SK-N-SH (cell line): ENCODE measurements around the gene KIAA0513. TPM values are rescaled to one million over a fixed set of nuclear protein-coding genes. Genes with fewer than 3 reads are reported as not detected.

ENCODE experiments used
- CTCF ChIA-PET: fragments of 300-600, 350-600 bp; formaldehyde crosslinking; extraction: SDS; loops from one replicate; lab custom pipeline; 2021; lab: Yijun Ruan, JAX
- POLR2A ChIA-PET: fragments of 350-600 bp; sonication (Branson Sonifier 250); formaldehyde crosslinking; extraction: SDS; loops from one replicate; lab custom pipeline; 2020; ENCODE audit warnings: antibody characterized with exemption, inconsistent platforms; lab: Yijun Ruan, JAX
- DNase-seq: peaks from one replicate; pipeline ENCODE4 v3.0.0; 2012
- H2AFZ ChIP-seq: fragments of 200-600 bp; sonication (generic); 2 replicates; pipeline ENCODE4 v1.8.1; 2016; ENCODE audit warnings: antibody characterized with exemption, mild to moderate bottlenecking, low read depth
- H3F3A ChIP-seq: fragments of 200-600 bp; sonication (generic); replicated peaks from 2 replicates; pipeline ENCODE3; 2016; ENCODE audit warnings: antibody characterized with exemption, mild to moderate bottlenecking; ENCODE audit not compliant: insufficient read depth
- H3K27ac ChIP-seq, 2 experiments: fragments of 200-500 bp in 1 of 2; fragments of 200-600 bp in 1 of 2; sonication (Bioruptor generic) in 1 of 2; sonication (generic), shearing (Covaris generic) in 1 of 2; 2 replicates each; pipeline versions ENCODE4 v1.5.1 to v1.6.1; 2014 to 2016; ENCODE audit warnings: low read depth in 2 of 2, inconsistent platforms in 1 of 2, low read length in 1 of 2, mild to moderate bottlenecking in 1 of 2, mixed read lengths in 1 of 2
- H3K27me3 ChIP-seq: fragments of 200-600 bp; sonication (generic), shearing (Covaris generic); 2 replicates; pipeline ENCODE4 v1.6.1; 2016; ENCODE audit warnings: mixed run types; ENCODE audit not compliant: insufficient read depth
- H3K36me3 ChIP-seq, 2 experiments: fragments of 200-500 bp in 1 of 2; fragments of 200-600 bp in 1 of 2; sonication (Bioruptor generic) in 1 of 2; sonication (generic) in 1 of 2; replicated peaks in 1 of 2; 2 replicates each; pipeline versions ENCODE3 to v1.5.1; 2014 to 2016; ENCODE audit warnings: low read length in 1 of 2, mild to moderate bottlenecking in 1 of 2; ENCODE audit not compliant: insufficient read depth in 2 of 2, control insufficient read depth in 1 of 2
- H3K4me1 ChIP-seq, 2 experiments: fragments of 200-500 bp in 1 of 2; fragments of 200-600 bp in 1 of 2; sonication (Bioruptor generic) in 1 of 2; sonication (generic), shearing (Covaris generic) in 1 of 2; 2 replicates each; pipeline versions ENCODE4 v1.5.1 to v1.6.1; 2014 to 2016; ENCODE audit warnings: low read depth in 1 of 2, low read length in 1 of 2, mixed run types in 1 of 2; ENCODE audit not compliant: insufficient read depth in 2 of 2, control insufficient read depth in 1 of 2
- H3K4me2 ChIP-seq: fragments of 200-600 bp; sonication (generic), shearing (Covaris generic); 2 replicates; pipeline ENCODE4 v1.6.1; 2017; ENCODE audit warnings: mixed run types
- H3K4me3 ChIP-seq, 2 experiments: fragments of 200-500 bp in 1 of 2; fragments of 200-600 bp in 1 of 2; sonication (Bioruptor generic) in 1 of 2; sonication (generic), shearing (Covaris generic) in 1 of 2; 2 replicates each; pipeline versions ENCODE4 v1.5.1 to v1.8.1; 2014 to 2016; ENCODE audit warnings: low read depth in 2 of 2, inconsistent platforms in 1 of 2, low read length in 1 of 2, mild to moderate bottlenecking in 1 of 2, mixed read lengths in 1 of 2, moderate library complexity in 1 of 2
- H3K79me2 ChIP-seq: fragments of 200-600 bp; sonication (generic); 2 replicates; pipeline ENCODE4 v1.8.1; 2017; ENCODE audit warnings: mild to moderate bottlenecking; ENCODE audit not compliant: insufficient read depth
- H3K9ac ChIP-seq: fragments of 200-600 bp; sonication (generic); 2 replicates; pipeline ENCODE4 v1.6.1; 2017; ENCODE audit warnings: mixed run types
- H3K9me2 ChIP-seq: fragments of 200-600 bp; sonication (generic); 2 replicates; pipeline ENCODE4 v1.6.1; 2017; ENCODE audit warnings: mixed run types
- H3K9me3 ChIP-seq: fragments of 200-600 bp; sonication (generic); 2 replicates; pipeline ENCODE4 v1.6.1; 2017; ENCODE audit warnings: mixed run types, mild to moderate bottlenecking, moderate library complexity
- H4K20me1 ChIP-seq: fragments of 200-600 bp; sonication (generic); 2 replicates; pipeline ENCODE4 v1.6.1; 2017; ENCODE audit warnings: mild to moderate bottlenecking, mixed run types; ENCODE audit not compliant: insufficient read depth
- CTCF ChIP-seq: fragments of 200-600 bp; sonication (generic); IDR thresholded peaks from 2 replicates; pipeline ENCODE4 v1.6.1; 2017; ENCODE audit warnings: antibody characterized with exemption, mild to moderate bottlenecking, moderate library complexity
- ELF1 ChIP-seq: IDR thresholded peaks from 2 replicates; pipeline ENCODE4 v1.4.0; 2012
- EP300 ChIP-seq, 2 experiments: IDR thresholded peaks; 2 replicates each; pipeline versions ENCODE4 v1.4.0 to v1.6.1; 2012; ENCODE audit warnings: borderline replicate concordance in 1 of 2, low read depth in 1 of 2, low read length in 1 of 2
- EZH2phosphoT487 ChIP-seq: fragments of 200-600 bp; sonication (generic); IDR thresholded peaks from 2 replicates; pipeline ENCODE4 v1.6.1; 2017; ENCODE audit warnings: low read depth, mixed run types, mild to moderate bottlenecking, antibody characterized with exemption, moderate library complexity, borderline replicate concordance
- FOXM1 ChIP-seq: IDR thresholded peaks from 2 replicates; pipeline ENCODE4 v1.4.0; 2012; ENCODE audit warnings: low read depth, mild to moderate bottlenecking
- GATA2 ChIP-seq: sonication (generic); formaldehyde crosslinking; IDR thresholded peaks from 2 replicates; pipeline ENCODE4 v1.5.0; 2020; ENCODE audit warnings: mild to moderate bottlenecking, missing genetic modification reagents
- JUND ChIP-seq: IDR thresholded peaks from 2 replicates; pipeline ENCODE4 v1.4.0; 2012
- MXI1 ChIP-seq: IDR thresholded peaks from 2 replicates; pipeline ENCODE4 v1.6.1; 2012; ENCODE audit warnings: mild to moderate bottlenecking, low read depth, low read length, improper control_type of control experiment
- NRF1 ChIP-seq: IDR thresholded peaks from 2 replicates; pipeline ENCODE4 v1.6.1; 2012; ENCODE audit warnings: low read depth, mild to moderate bottlenecking, low read length
- PBX3 ChIP-seq: IDR thresholded peaks from 2 replicates; pipeline ENCODE4; 2012
- RAD21 ChIP-seq: IDR thresholded peaks from 2 replicates; pipeline ENCODE4 v1.6.1; 2012; ENCODE audit warnings: mild to moderate bottlenecking, low read length
- RFX5 ChIP-seq: IDR thresholded peaks from 2 replicates; pipeline ENCODE4 v1.6.1; 2012; ENCODE audit warnings: mild to moderate bottlenecking, improper control_type of control experiment, low read length
- RXRA ChIP-seq: IDR thresholded peaks from 2 replicates; pipeline ENCODE4 v1.4.0; 2012; ENCODE audit warnings: low read depth, mild to moderate bottlenecking, borderline replicate concordance
- SIN3A ChIP-seq: IDR thresholded peaks from 2 replicates; pipeline ENCODE4 v1.6.1; 2012; ENCODE audit warnings: low read depth, mild to moderate bottlenecking, low read length, moderate library complexity, borderline replicate concordance
- TAF1 ChIP-seq: IDR thresholded peaks from 2 replicates; pipeline ENCODE4 v1.6.1; 2012; ENCODE audit warnings: low read depth, mild to moderate bottlenecking, low read length, moderate library complexity, borderline replicate concordance
- TCF12 ChIP-seq: IDR thresholded peaks from 2 replicates; pipeline ENCODE4 v1.4.0; 2012
- TEAD4 ChIP-seq: IDR thresholded peaks from 2 replicates; pipeline ENCODE4 v1.4.0; 2012; ENCODE audit warnings: mild to moderate bottlenecking, borderline replicate concordance; ENCODE audit not compliant: insufficient read depth
- WGBS: methylation state at CpG from one replicate; pipeline ENCODE4 v1.1.6; 2017; ENCODE audit warnings: low lambda C conversion rate; 5-methylcytosine and 5-hydroxymethylcytosine counted together
- polyA plus RNA-seq, 3 experiments: library from polyadenylated mRNA; depleted of rRNA; stranded (reverse); fragments of >200 nt; gene quantifications; 2 replicates each; pipeline ENCODE4 v1.2.3, GENCODE V29; 2012
- TF ChIP-seq, protein P1 (sequence below): fragments of 150-350 bp; IDR thresholded peaks from 2 replicates; pipeline ENCODE4 v1.6.1; 2017; ENCODE audit warnings: antibody characterized with exemption, low read length, low read depth, borderline replicate concordance

Gene KIAA0513
- polyA plus RNA-seq, 1 of the 3 experiments (the other 2 are of a cell fraction): 6.5 TPM

DNA sequence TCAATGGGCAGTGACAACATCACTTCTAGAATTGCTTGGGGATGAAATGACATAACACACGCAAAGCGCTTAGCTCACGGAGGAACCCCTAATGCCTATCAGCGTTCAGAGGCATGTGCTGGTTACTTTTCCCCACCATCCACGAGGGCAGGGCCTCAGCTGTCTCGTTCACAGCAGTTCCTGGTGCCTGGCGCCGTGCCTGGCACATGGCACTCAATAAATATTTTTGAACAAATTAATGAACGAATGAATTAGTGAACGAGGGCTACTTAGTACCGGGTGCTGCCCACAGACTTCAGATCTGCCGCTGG is 98.8 kb downstream of the KIAA0513 start:
- WGBS: 76% methylated on average over 12 of the region's 12 CpGs
- 0 out of 2 replicates have a peak overlapping the region, but pooled peaks have one; percentile 49 for H2AFZ ChIP-seq
- no peak overlapping the region for H3K4me3 ChIP-seq
- H3K36me3 ChIP-seq: no peaks in the 10 kb centered on the region
- peak overlapping the region; percentile 54 to 64 for H3K27ac ChIP-seq
- DNase-seq: no peak
- POLR2A ChIA-PET: interaction anchor here (1.2 kb wide), 1 partner anchor 14 kb away, joined by 4 read pairs; no protein-coding TSS in a partner anchor
- no peaks in the 10 kb centered on the region for H4K20me1 ChIP-seq
- no peak overlapping the region; the same call in 1 of the 2 replicates for H3K9ac ChIP-seq
- H3K9me3 ChIP-seq: no peaks in the 10 kb centered on the region
- no peaks in the 10 kb centered on the region for H3K27me3 ChIP-seq
- CTCF ChIA-PET: interaction anchor here (1.0 to 5.5 kb wide), 6 partner anchors 10 to 295 kb away, joined by 4 to 48 read pairs (median 4); no protein-coding TSS in a partner anchor
- H3K4me2 ChIP-seq: peak overlapping the region; percentile 62; the same call in 1 of the 2 replicates
- H3K79me2 ChIP-seq: no peaks in the 10 kb centered on the region
- peaks cover 17 to 22% of the 10 kb centered on the region in 2 experiments; a peak in 3 of 4 replicates for H3K4me1 ChIP-seq
- peaks cover 16% of the 10 kb centered on the region for H3F3A ChIP-seq
- H3K9me2 ChIP-seq: no peaks in the 10 kb centered on the region
- TF ChIP-seq JUND: no peak
- no peak for TF ChIP-seq RFX5
- no peak for TF ChIP-seq TAF1
- no peak for TF ChIP-seq RXRA
- TF ChIP-seq SIN3A: no peak
- no peak for TF ChIP-seq EZH2phosphoT487
- TF ChIP-seq TCF12: no peak
- no peak for TF ChIP-seq EP300 (IDR thresholded peaks at IDR 0.05; ENCODE audit: borderline replicate concordance in 1 of 2, low read depth in 1 of 2, low read length in 1 of 2)
- TF ChIP-seq, protein P1, sequence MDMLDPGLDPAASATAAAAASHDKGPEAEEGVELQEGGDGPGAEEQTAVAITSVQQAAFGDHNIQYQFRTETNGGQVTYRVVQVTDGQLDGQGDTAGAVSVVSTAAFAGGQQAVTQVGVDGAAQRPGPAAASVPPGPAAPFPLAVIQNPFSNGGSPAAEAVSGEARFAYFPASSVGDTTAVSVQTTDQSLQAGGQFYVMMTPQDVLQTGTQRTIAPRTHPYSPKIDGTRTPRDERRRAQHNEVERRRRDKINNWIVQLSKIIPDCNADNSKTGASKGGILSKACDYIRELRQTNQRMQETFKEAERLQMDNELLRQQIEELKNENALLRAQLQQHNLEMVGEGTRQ: no peak
- no peak for TF ChIP-seq MXI1
- TF ChIP-seq TEAD4: no peak
- no peak for TF ChIP-seq GATA2
- no peak for TF ChIP-seq CTCF
- TF ChIP-seq FOXM1: no peak
- TF ChIP-seq ELF1: no peak
- no peak for TF ChIP-seq RAD21
- TF ChIP-seq NRF1: no peak
- TF ChIP-seq PBX3: no peak
